Urothelium cell line (cell line): ENCODE results near the gene PCMT1.
"Not testable (repeated sequence)": the region's sequence is repeated elsewhere in the genome, so short reads cannot be mapped to it uniquely, and the experiment has no call there.

ENCODE experiments used
- DNase-seq: peaks from one replicate; pipeline ENCODE4 v3.0.0; 2011; ENCODE audit warnings: low spot score, mixed read lengths
- FAIRE-seq: peaks from 2 replicates; lab custom pipeline; 2011; peaks lifted over from hg19 to GRCh38; lab: Jason Lieb, UNC

The PCMT1 gene

GRCh38 chr6:149749594-149750135 is at the start of gene PCMT1:
Gene PCMT1 (plus strand): TSS chr6:149749741. CDS start chr6:149749902, 161 bp downstream.
- DNase-seq: peak; percentile 97
- FAIRE-seq: peak; percentile 96

DNA sequence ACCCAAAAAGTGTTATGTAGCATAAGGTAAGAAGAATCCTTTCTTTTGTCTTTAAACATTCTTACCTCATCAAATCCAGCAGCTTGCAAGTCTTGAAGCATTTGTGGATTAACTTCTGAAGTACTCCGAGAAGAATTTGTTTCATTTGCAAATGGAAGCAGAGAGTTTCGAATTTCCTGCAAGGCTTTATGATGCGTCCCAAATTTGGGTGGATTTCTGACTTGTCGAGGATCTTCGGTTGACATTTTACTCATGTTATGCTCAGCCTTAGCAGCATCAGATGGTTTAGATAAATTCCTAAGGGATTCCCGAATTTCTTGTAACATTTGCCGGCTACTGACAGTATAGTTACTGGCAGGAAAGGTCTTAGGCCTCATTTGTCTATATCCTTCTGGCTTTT is 47.8 kb upstream of the PCMT1 start:
- no peak for DNase-seq
- no peak for FAIRE-seq

- FAIRE-seq (no peak), DNase-seq (no peak)
Measured at GRCh38 chr6:149711711-149712110, 37.8 kb upstream of the PCMT1 start.

DNA sequence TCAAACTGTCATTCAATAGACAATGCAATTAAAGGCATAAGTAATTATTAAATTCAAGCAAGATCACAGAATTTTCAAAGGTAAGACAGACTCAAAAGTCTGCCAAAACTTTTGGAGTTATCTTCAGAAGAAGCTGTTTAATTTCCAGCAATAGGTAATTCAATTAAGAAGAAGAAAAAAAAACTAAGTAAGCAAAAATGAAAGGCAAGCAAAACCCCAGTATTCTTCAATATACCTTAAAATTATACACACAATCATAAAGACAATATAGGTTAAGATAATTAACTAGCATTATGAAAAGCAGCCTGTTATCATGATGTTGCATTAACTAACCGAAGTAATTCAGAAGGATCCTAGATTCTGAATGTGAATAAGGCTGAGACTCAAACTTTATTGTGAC is 35.1 kb upstream of the PCMT1 start:
- no peak for DNase-seq
- no peak for FAIRE-seq

GRCh38 chr6:149716181-149716963 is 33.2 kb upstream of the PCMT1 start:
- no peak for FAIRE-seq
- DNase-seq: no peak

DNA sequence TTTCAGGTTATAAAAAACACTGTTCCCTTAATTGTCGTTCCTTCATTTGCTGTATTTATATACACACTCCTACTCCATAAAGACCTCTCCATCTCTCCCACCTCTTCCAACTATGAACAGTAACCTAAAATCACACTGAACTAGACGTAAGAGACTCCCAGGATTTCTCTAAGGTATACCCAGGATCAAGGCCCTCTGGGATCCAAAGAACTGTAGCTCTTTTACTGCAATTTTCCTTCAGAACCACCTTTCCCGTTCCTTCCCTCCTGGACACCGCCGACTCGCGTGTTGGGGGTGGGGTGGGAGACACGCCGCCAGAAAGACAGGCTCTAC is 32.3 kb upstream of the PCMT1 start:
- no peak for FAIRE-seq
- no peak for DNase-seq

DNA sequence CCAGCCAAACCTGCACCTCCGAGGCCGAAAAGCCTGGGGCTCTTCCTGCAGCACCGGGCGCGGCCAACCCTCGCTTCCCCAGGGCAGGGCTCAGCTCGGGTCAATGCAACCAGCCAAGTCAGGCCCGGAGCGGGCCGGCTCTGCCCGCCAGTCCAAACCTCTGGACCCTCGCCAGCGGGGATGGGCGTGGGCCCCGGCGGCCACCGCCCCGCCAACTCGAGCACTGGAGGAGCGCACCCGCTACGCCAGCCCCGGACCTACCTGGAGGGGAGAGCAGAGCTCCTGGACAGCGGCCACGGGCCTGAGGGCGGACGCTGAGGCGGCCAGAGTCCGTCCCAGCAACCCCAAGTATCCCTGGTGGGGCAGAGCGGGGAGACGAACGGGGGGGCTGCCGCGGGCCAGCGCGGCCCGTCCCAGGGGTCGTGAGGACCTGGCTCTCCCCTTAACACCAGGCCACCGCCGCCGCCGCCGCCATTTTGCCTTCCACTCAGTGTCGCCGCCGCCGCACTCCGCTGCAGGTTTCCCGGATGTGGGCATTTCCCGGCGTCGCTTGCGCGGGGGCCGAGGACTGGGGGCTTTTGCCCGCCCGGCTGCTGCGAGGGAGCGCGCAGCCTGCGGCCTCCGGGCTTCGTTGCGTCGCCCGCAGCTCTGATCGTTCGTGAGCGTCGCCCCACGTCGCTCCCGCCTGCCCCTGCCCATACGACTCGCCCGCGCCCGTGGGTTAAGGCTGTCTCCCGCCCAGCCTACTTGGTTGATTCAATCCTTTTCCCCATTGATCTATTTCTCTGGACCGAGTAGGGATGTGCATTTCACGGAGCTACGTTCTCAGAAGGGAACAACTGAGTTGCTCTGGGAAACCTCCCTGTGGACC is 31.7 kb upstream of the PCMT1 start, which contains the start of gene LATS1:
Gene LATS1 (minus strand): TSS at position 514 of the 871 bp plus-strand sequence. CDS start 15,975 bp downstream, outside the sequence.
- FAIRE-seq: no peak

DNA sequence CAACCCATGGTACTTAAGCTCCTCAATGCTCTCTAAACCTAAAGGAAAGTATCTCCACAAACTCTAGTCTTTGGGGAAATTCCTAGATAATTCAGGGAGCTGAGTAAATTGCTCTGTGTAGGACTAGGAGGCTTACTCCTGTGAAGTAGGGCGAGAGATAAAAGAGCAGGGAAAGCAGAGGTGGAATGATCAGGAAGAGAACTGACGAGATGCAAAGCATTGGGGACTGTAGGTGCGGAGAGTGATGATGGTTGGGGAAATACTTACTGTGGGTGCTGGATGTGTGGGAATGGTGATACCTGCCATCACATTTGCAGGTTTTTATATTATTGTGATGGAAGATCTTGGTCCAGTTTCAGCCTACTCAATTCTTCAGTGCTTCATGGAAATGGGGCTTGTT is 30.0 kb upstream of the PCMT1 start:
- no peak for DNase-seq
- FAIRE-seq: no peak

More for the DNA sequence above, 31.7 kb upstream of the PCMT1 start, which contains the start of gene LATS1:
- DNase-seq: peak; percentile 92

GRCh38 chr6:149723262-149723661 is 26.3 kb upstream of the PCMT1 start:
- no peak for FAIRE-seq
- DNase-seq: no peak

- DNase-seq: peak; percentile 48
- no peak for FAIRE-seq
Measured at GRCh38 chr6:149723771-149724417, 25.6 kb upstream of the PCMT1 start.

DNA sequence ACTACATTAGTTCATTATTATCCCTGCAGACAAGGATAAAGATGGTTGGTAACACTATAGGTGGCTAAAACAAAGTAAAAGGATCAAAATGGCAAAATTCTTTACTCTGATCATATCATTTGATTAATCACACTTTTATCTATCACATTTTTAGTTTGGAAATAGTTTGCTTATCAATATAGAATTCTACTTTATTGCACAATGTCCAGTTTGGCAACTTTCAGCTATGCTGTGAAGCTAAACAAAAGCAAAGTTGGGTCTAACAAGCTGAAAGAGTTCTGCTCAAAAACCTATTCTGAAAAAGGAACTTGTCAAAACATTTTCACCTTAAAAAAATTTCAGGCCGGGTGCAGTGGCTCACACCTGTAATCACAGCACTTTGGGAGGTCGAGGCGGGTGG is 23.8 kb upstream of the PCMT1 start:
- DNase-seq (no peak), FAIRE-seq (no peak)

GRCh38 chr6:149727793-149728498 is 21.6 kb upstream of the PCMT1 start:
- DNase-seq (no peak), FAIRE-seq (no peak)

DNA sequence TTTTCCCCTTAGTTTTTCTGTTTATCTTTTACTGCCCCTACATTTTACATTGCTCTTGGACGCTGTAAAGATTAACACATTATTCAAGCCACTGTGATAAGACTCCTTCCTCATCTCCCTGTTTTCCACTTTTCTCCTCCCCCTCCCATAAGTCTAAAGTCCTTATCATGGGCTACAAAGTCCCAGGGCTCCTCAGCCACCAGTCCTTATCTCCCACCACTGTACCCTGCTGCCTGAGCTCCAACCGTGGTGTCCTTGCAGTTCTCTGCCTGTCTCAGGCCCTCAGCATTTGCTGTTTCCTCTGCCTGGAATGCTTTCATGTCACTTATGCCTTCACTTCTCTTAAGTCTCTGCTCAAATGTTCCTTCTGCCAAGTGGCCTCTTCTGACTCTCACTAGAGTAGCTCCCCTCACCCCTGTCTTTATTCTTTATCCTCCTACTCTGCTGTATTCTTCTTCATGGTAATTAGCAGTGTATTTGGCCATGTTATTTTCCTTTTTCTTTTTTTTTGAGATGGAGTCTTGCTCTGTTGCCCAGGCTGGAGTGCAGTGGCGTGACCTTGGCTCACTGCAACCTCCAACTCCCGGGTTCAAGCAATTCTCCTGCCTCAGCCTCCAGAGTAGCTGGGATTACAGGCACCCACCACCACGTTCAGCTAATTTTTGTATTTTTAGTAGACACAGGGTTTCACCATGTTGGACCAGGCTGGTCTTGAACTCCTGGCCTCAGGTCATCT is 20.9 kb upstream of the PCMT1 start:
- DNase-seq (no peak), FAIRE-seq (no peak)

DNA sequence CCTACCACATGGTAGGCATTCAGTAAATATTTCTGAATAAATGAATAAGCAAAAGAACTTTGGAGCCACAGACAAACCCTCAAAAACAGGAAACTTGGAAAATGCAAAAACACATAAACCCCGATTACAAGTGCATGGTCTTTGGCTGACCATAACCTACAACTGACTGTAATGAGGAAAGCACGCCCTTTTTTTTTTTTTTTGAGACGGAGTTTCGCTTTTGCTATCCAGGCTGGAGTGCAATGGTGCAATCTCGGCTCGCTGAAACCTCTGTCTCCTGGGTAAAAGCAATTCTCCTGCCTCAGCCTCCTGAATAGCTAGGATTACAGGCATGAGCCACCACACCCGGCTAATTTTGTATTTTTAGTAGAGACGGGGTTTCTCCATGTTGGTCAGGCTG is 19.7 kb upstream of the PCMT1 start:
- FAIRE-seq (no peak), DNase-seq (no peak)

DNA sequence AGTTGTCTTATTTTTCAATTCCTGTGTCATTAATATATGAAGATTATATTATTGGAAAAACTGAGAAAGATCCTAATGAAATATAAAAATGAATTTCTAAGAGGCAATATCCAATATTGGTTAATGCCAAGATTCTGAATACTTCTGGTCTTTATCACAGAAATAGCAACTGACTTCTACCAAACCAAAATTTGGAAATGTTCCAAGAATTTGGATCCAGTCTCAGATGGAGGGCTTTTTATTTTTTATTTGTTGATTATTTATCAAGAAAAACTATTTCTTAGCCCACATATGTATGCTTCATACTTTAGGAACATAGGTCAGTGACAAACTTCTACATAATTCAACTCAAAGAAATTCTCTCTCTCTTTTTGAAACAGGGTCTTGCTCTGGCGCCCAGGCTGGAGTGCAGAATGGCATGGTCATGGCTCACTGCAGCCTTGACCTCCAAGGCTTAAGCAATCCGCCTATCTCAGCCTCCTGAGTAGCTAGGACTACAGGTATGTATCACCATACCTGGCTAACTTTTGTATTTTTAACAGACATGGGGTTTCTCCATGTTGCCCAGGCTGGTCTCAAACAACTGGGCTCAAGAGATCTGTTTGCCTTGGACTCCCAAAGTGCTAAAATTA is 16.3 kb upstream of the PCMT1 start:
- no peak for DNase-seq

GRCh38 chr6:149734915-149735314 is 14.6 kb upstream of the PCMT1 start:
- FAIRE-seq (no peak), DNase-seq (no peak)

More for the DNA sequence above, 16.3 kb upstream of the PCMT1 start:
- FAIRE-seq: no peak

DNA sequence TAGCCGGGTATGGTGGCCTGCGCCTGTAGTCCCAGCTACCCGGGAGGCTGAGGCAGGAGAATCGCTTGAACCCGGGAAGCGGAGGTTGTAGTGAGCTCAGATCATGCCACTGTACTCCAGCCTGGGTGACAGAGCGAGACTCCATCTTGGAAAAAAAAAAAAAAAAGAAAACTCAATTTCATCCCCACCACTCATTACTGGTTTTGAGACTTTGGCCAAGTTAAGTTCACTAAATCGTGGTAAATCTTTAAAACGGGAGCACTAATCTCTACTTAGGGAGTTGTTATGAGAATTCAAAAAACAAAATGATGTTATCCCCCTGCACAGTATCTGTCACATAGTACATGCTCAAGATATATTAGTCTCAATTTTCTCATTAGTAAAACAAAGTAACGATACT is 4.3 kb upstream of the PCMT1 start:
- not testable (repeated sequence) for FAIRE-seq, DNase-seq

DNA sequence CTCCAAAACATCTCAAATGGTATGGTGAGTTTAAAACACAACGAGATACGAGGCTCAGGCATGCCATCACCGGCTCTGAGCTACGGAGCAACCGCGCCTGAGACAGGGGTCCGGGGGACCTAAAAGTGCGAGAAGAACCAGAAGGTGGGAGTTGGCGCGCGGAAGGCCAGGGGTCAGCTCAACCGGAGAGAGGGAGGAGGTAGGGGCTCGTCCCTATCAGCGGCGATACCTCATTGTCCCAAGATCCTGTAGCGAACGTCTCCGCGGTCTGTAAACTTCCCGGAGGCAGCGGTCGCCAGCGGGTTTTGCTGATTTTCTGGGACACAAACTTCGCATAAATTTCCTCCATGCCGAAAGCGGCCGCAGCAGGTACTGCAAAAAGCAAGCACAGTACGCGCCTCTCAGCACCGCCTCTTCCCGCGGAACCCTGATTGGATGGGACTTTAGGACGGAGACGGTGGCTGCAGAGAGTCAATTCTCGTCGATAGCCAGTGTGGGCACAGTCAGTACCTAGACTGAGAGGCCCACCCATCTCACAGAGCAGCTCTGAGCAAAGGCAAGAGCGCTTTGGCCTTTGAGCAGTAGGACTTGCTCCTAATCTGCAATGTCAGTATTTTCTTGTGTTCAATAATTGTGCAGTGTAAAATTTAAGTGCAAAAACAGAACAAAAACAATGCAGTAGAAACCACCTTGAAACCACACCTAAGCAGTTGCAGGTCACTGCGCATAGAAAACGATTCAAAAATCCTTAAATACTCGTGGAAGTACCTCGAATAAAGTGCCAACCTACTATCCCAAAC is 3.2 kb upstream of the PCMT1 start, which contains the start of gene NUP43:
Gene NUP43 (minus strand): TSS at position 383 of the 800 bp plus-strand sequence. CDS start 34 bp downstream, at position 349.
- DNase-seq (peak; percentile 92), FAIRE-seq (no peak)
